NCI-H2171 treated with DMSO at 0.1 percent for 48 hours (cell line): ENCODE results near the gene PITPNM3.
"Not testable (repeated sequence)": the region's sequence is repeated elsewhere in the genome, so short reads cannot be mapped to it uniquely, and the experiment has no call there.

Experiments used
- DNase-seq: peaks from one replicate; lab custom pipeline; 2025; lab: John Stamatoyannopoulos, UW

The PITPNM3 gene

GRCh38 chr17:6501359-6501758, 55.0 kb downstream of the PITPNM3 start:
- DNase-seq = no peak

GRCh38 chr17:6498901-6499540, 57.3 kb downstream of the PITPNM3 start:
- DNase-seq = no peak

- DNase-seq = no peak
Observed at GRCh38 chr17:6498356-6498755, 58.0 kb downstream of the PITPNM3 start.

- no peak for DNase-seq
Observed at GRCh38 chr17:6497496-6498221, 58.7 kb downstream of the PITPNM3 start.

- DNase-seq = peak; percentile 15
Observed at GRCh38 chr17:6496640-6497441, 59.5 kb downstream of the PITPNM3 start.

GRCh38 chr17:6496116-6496481, 60.3 kb downstream of the PITPNM3 start:
- no peak for DNase-seq

GRCh38 chr17:6495450-6496115, 60.8 kb downstream of the PITPNM3 start:
- DNase-seq = no peak

- DNase-seq = no peak
Observed at GRCh38 chr17:6494239-6494941, 62.0 kb downstream of the PITPNM3 start.

GRCh38 chr17:6492892-6493674, 63.3 kb downstream of the PITPNM3 start:
- peak; percentile 68 for DNase-seq

- no peak for DNase-seq
Observed at GRCh38 chr17:6491071-6491700, 65.2 kb downstream of the PITPNM3 start.

GRCh38 chr17:6489016-6489550, 67.3 kb downstream of the PITPNM3 start:
- no peak for DNase-seq

- DNase-seq = no peak
Observed at GRCh38 chr17:6488008-6488539, 68.3 kb downstream of the PITPNM3 start.

- no peak for DNase-seq
Observed at GRCh38 chr17:6487251-6488007, 68.9 kb downstream of the PITPNM3 start.

GRCh38 chr17:6485646-6486412, 70.5 kb downstream of the PITPNM3 start:
- no peak for DNase-seq

GRCh38 chr17:6483507-6483906, 72.8 kb downstream of the PITPNM3 start:
- DNase-seq = no peak

- not testable (repeated sequence) for DNase-seq
Observed at GRCh38 chr17:6482796-6483195, 73.6 kb downstream of the PITPNM3 start.

- DNase-seq = no peak
Observed at GRCh38 chr17:6482105-6482455, 74.3 kb downstream of the PITPNM3 start.

GRCh38 chr17:6480303-6480675, 76.1 kb downstream of the PITPNM3 start:
- no peak for DNase-seq
